Muscle of leg (tissue), 11 donors: Measurements from ENCODE around the gene MAGI2. TPM values are rescaled to one million over a fixed set of nuclear protein-coding genes. Genes with fewer than 3 reads are reported as not detected.

Experiments
- DNase-seq: peaks from one replicate; pipeline ENCODE4 v3.0.0; 2013
- H3K27ac ChIP-seq: one replicate; pipeline ENCODE4 v1.5.1; 2013; ENCODE audit warnings: mild to moderate bottlenecking, low read length, control low read depth
- H3K27me3 ChIP-seq: one replicate; pipeline ENCODE4 v1.6.1; 2013; ENCODE audit warnings: low read length; ENCODE audit not compliant: control insufficient read depth, insufficient read depth
- H3K36me3 ChIP-seq: one replicate; pipeline ENCODE4 v1.6.1; 2013; ENCODE audit warnings: low read length; ENCODE audit not compliant: control insufficient read depth, insufficient read depth
- H3K4me1 ChIP-seq: one replicate; pipeline ENCODE4 v1.6.1; 2013; ENCODE audit warnings: low read length; ENCODE audit not compliant: control insufficient read depth, insufficient read depth
- H3K4me3 ChIP-seq: one replicate; pipeline ENCODE4 v1.5.1; 2013; ENCODE audit warnings: low read length, control low read depth
- H3K9me3 ChIP-seq: replicated peaks from 2 replicates; pipeline ENCODE4 v1.6.1; 2013; ENCODE audit warnings: low read depth, low read length; ENCODE audit not compliant: control insufficient read depth
- WGBS: methylation state at CpG from one replicate; pipeline ENCODE4 v1.1.5; 2013; ENCODE audit warnings: missing lambda C conversion rate; ENCODE audit not compliant: insufficient coverage; 5-methylcytosine and 5-hydroxymethylcytosine counted together
- polyA plus RNA-seq, 8 donors: library from polyadenylated mRNA; unstranded; fragments of 120-200 nt; gene quantifications; one replicate each; pipeline versions ENCODE4 v1.2.1 to v1.2.3, GENCODE V29; 2013; ENCODE audit warnings: inconsistent platforms in 1 of 8, low replicate concordance in 1 of 8; ENCODE audit not compliant: insufficient read length in 8 of 8, insufficient read depth in 1 of 8
- total RNA-seq: library from RNA; stranded (reverse); fragments of 120-200 nt; gene quantifications from one replicate; pipeline ENCODE4 v1.2.4, GENCODE V29; 2013

Gene MAGI2
- total and polyA plus RNA-seq, 9 donors: 3.5 to 6.3 (median 5.2) TPM

DNA sequence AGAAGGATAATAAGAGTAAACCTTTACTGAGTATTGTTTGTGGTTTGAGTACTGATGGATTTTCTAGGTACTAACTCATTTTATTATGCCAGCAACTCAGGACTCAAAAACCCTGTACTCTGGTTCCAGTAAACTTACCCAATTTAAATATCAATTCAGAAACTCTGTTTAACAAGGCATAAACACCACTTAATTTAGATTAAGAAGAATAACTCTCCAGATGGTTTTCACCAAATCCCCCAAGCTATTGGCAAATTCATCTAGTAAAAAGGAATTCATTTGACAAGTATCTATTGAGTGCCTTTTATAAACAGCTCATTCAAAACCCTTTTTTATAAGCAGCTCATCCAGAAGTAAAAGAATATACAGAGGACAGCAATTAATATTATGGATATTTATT is 1082.5 kb downstream of the MAGI2 start:
- no peak overlapping the region for H3K4me3 ChIP-seq
- H3K27ac ChIP-seq: no peak overlapping the region
- no peak for DNase-seq
- no peaks in the 10 kb centered on the region for H3K36me3 ChIP-seq
- H3K27me3 ChIP-seq: no peaks in the 10 kb centered on the region
- H3K4me1 ChIP-seq: no peaks in the 10 kb centered on the region
- H3K9me3 ChIP-seq: no peaks in the 10 kb centered on the region

GRCh38 chr7:78368771-78369170 is 1084.7 kb downstream of the MAGI2 start:
- WGBS: no CpG with 5 or more reads among the region's 2 CpGs
- no peak for DNase-seq
- H3K27me3 ChIP-seq: no peaks in the 10 kb centered on the region
- no peaks in the 10 kb centered on the region for H3K36me3 ChIP-seq
- H3K4me3 ChIP-seq: no peak overlapping the region
- H3K9me3 ChIP-seq: no peaks in the 10 kb centered on the region
- no peaks in the 10 kb centered on the region for H3K4me1 ChIP-seq
- no peak overlapping the region for H3K27ac ChIP-seq

GRCh38 chr7:78367280-78367773 is 1086.1 kb downstream of the MAGI2 start:
- Histone ChIP-seq H3K27me3 (no peaks in the 10 kb centered on the region), H3K4me3 (no peak overlapping the region), H3K27ac (no peak overlapping the region), H3K4me1 (no peaks in the 10 kb centered on the region), H3K9me3 (no peaks in the 10 kb centered on the region), H3K36me3 (no peaks in the 10 kb centered on the region)
- 88% methylated on average over 2 of the region's 5 CpGs for WGBS
- DNase-seq: no peak

GRCh38 chr7:78363866-78364265 is 1089.6 kb downstream of the MAGI2 start:
- Histone ChIP-seq H3K36me3 (no peaks in the 10 kb centered on the region), H3K4me3 (no peak overlapping the region), H3K27ac (no peak overlapping the region), H3K27me3 (no peaks in the 10 kb centered on the region), H3K4me1 (no peaks in the 10 kb centered on the region), H3K9me3 (no peaks in the 10 kb centered on the region)
- WGBS: 63% methylated on average over 2 of the region's 4 CpGs
- DNase-seq: no peak

DNA sequence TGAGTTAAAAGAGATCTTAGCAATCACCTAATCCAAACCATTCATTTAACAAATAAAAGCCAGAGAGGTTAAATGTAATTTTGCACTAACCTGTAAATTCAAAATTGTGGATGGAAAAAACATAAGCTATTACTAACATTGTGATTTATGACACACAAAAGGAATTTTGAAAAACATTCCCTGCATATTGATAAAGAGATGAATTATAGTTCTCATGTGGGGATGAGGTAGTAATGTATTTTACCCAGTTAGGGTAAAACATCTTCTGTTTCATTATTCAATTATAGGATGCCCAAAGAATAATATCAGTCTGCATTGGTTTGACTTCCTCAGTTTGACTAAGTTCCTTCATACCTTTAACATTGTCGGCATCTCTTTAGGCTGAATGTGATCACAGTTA is 1093.6 kb downstream of the MAGI2 start:
- Histone ChIP-seq H3K27ac (no peak overlapping the region), H3K27me3 (no peaks in the 10 kb centered on the region), H3K4me3 (no peak overlapping the region), H3K36me3 (no peaks in the 10 kb centered on the region), H3K4me1 (no peaks in the 10 kb centered on the region), H3K9me3 (no peaks in the 10 kb centered on the region)
- no CpG with 5 or more reads among the region's 1 CpG for WGBS
- DNase-seq: no peak

DNA sequence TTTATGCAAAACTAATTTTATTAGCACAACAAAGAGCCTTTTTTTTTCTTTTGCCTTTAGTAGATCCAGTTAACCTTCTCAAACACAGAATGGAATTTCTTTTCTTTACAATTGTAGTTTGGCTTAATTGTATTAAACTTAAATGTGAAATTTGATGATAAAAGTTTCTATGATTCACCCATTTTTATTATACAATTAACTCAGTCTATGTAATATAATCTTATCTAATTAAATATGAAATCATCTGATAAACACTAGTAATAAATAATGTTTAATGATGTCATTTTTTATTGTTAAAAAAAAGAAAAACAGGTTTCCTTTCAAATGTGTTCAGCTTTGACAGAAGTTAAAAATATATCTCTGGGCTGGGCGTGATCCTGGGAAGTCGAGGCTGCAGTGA is 1095.8 kb downstream of the MAGI2 start:
- no CpG with 5 or more reads among the region's 2 CpGs for WGBS
- Histone ChIP-seq H3K27me3 (no peaks in the 10 kb centered on the region), H3K4me1 (no peaks in the 10 kb centered on the region), H3K27ac (no peak overlapping the region), H3K9me3 (no peaks in the 10 kb centered on the region), H3K4me3 (no peak overlapping the region), H3K36me3 (no peaks in the 10 kb centered on the region)
- DNase-seq: no peak

DNA sequence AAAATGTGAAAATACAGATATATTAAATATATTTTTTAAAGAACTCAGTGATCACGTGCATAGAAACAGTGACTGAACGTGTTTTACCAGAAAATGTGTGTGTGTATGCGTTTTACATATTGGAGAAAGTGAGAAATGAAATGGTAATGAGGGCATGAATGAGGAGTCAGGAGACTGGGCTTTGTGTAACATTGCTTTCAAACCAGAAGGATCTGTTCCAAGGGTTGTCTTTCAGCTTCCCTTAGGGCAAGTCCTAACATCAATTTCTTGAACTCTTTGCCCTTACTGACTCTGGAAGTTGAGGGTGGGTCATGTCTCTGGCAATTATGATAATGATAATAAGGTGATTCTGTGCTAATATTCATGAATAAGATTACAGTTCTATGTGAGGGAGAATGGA is 1097.6 kb downstream of the MAGI2 start:
- H3K27me3 ChIP-seq: no peaks in the 10 kb centered on the region
- no peak overlapping the region for H3K4me3 ChIP-seq
- H3K4me1 ChIP-seq: no peaks in the 10 kb centered on the region
- no peaks in the 10 kb centered on the region for H3K36me3 ChIP-seq
- no peak for DNase-seq
- H3K9me3 ChIP-seq: no peaks in the 10 kb centered on the region
- 96% methylated on average over 3 of the region's 3 CpGs for WGBS
- H3K27ac ChIP-seq: no peak overlapping the region

GRCh38 chr7:78350926-78351325 is 1102.5 kb downstream of the MAGI2 start:
- no peaks in the 10 kb centered on the region for H3K9me3 ChIP-seq
- H3K4me3 ChIP-seq: no peak overlapping the region
- DNase-seq: no peak
- no peaks in the 10 kb centered on the region for H3K27me3 ChIP-seq
- 100% methylated on average over 1 of the region's 3 CpGs for WGBS
- H3K4me1 ChIP-seq: no peaks in the 10 kb centered on the region
- no peaks in the 10 kb centered on the region for H3K36me3 ChIP-seq
- H3K27ac ChIP-seq: no peak overlapping the region

DNA sequence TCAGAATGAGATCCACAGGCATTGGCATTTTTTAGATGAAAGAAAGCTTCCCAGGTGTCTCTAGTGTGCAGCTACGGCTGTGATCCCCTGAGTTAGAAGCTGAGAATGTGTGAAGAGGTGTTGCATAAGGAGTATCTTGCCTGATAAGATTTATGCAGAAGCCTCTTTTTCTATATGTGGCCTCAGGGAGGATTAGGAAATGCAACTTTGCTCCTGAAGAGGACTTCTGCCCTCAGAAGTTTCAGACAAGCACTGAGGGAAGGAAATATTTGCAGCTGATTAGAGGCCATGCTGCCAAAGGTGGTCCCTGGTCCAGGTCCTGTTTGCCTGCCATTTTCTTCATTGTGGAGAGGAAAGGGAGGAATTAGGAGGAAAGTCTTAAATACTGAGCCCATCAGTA is 1103.1 kb downstream of the MAGI2 start:
- Histone ChIP-seq H3K9me3 (no peaks in the 10 kb centered on the region), H3K27ac (no peak overlapping the region), H3K27me3 (no peaks in the 10 kb centered on the region), H3K36me3 (no peaks in the 10 kb centered on the region), H3K4me3 (no peak overlapping the region), H3K4me1 (no peaks in the 10 kb centered on the region)
- 36% methylated on average over 1 of the region's 1 CpG for WGBS
- DNase-seq: no peak

DNA sequence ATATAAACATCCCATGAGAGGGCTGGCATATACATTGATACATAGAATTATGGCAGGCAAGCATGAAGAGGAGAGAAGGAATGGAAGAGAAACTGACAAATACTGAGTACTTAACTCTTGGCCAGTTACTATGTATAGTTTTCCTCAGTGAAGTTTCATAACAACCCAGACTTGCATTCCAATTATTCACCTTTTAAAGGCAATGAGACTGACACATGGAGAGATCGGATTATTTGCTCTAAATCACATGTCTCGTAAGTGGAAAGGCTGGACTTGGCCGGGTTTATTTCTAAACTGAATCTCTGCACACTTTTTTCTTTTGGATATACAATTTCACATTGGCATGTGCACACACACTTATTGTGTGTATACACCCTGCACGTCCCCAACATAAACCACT is 1106.6 kb downstream of the MAGI2 start:
- 83% methylated on average over 2 of the region's 4 CpGs for WGBS

GRCh38 chr7:78345979-78346378 is 1107.5 kb downstream of the MAGI2 start:
- H3K9me3 ChIP-seq: no peaks in the 10 kb centered on the region
- no peak overlapping the region for H3K27ac ChIP-seq
- no peaks in the 10 kb centered on the region for H3K36me3 ChIP-seq
- no peaks in the 10 kb centered on the region for H3K4me1 ChIP-seq
- no peak for DNase-seq
- H3K27me3 ChIP-seq: no peaks in the 10 kb centered on the region
- no peak overlapping the region for H3K4me3 ChIP-seq
- no CpG with 5 or more reads among the region's 3 CpGs for WGBS

More for the DNA sequence above, 1106.6 kb downstream of the MAGI2 start:
- Histone ChIP-seq H3K4me1 (no peaks in the 10 kb centered on the region), H3K27ac (no peak overlapping the region), H3K27me3 (no peaks in the 10 kb centered on the region), H3K36me3 (no peaks in the 10 kb centered on the region), H3K4me3 (no peak overlapping the region), H3K9me3 (no peaks in the 10 kb centered on the region)
- no peak for DNase-seq
